Peyer's patch (tissue), 4 donors: ENCODE measurements around the gene KRT17.

Source experiments
- CTCF ChIP-seq, 6 experiments: fragments of 450-650 bp in 4 of 6; fragments of 200-600 bp in 2 of 6; sonication (generic) in 1 of 6; IDR thresholded peaks; one replicate each; pipeline ENCODE4 v1.5.1; 2017 to 2019; ENCODE audit warnings: antibody characterized with exemption in 6 of 6, mild to moderate bottlenecking in 3 of 6, moderate library complexity in 1 of 6
- POLR2A ChIP-seq, 2 donors: fragments of 450-650 bp; IDR thresholded peaks; one replicate each; pipeline ENCODE4 v1.5.1; 2017; ENCODE audit warnings: antibody characterized with exemption in 2 of 2, mild to moderate bottlenecking in 2 of 2, moderate library complexity in 2 of 2

GRCh38 chr17:41602524-41602923 lies 21.9 kb downstream of the KRT17 start:
- TF ChIP-seq POLR2A (IDR thresholded peaks at IDR 0.05), result no peak
- no peak for TF ChIP-seq CTCF (IDR thresholded peaks at IDR 0.05)
